PC-3 (cell line): Measurements from ENCODE around the gene APEX1. TPM values are rescaled to one million over a fixed set of nuclear protein-coding genes. Genes with fewer than 3 reads are reported as not detected.
A peak's percentile ranks its signal among the peaks of the same experiment; 100 is the strongest.
"Not testable (repeated sequence)": the region's sequence is repeated elsewhere in the genome, so short reads cannot be mapped to it uniquely, and the experiment has no call there.

Experiments
- ATAC-seq: fragments of 200-7000 bp; cut with Tn5 transposase; 2 replicates; pipeline ENCODE4 v1.9.1; 2020; ENCODE audit warnings: mild to moderate bottlenecking, moderate library complexity
- BruUV-seq: library from RNA; stranded (reverse); fragments of 400-500 nt; replicated peaks from 2 replicates; lab custom pipeline; 2021; lab: Mats Ljungman, UMichigan
- CTCF ChIA-PET: fragments of 300-600 bp; sonication (Branson Sonifier 250); formaldehyde crosslinking; loops from one replicate; lab custom pipeline; 2022; ENCODE audit warnings: antibody characterized with exemption; lab: Charles Lee
- POLR2A ChIA-PET: fragments of 300-600 bp; sonication (Branson Sonifier 250); formaldehyde crosslinking; loops from one replicate; lab custom pipeline; 2022; ENCODE audit warnings: antibody characterized with exemption; ENCODE audit not compliant: unreplicated experiment; lab: Charles Lee
- DNase-seq: peaks from one replicate; pipeline ENCODE4 v3.0.0-alpha.2; 2015
- H2AFZ ChIP-seq: fragments of 300-600 bp; sonication (generic); 2 replicates; pipeline ENCODE4 v1.6.0; 2016; ENCODE audit warnings: antibody characterized with exemption, low read length
- H3F3A ChIP-seq: fragments of 300-600 bp; sonication (generic); one replicate; pipeline ENCODE4 v1.6.0; 2017; ENCODE audit warnings: antibody characterized with exemption, low read length, control low read depth, mild to moderate bottlenecking; ENCODE audit not compliant: unreplicated experiment
- H3K27ac ChIP-seq: fragments of 300-600 bp; sonication (generic); 2 replicates; pipeline ENCODE4 v1.5.1; 2016; ENCODE audit warnings: mild to moderate bottlenecking, low read length
- H3K27me3 ChIP-seq: fragments of 300-600 bp; sonication (generic); 2 replicates; pipeline ENCODE4 v1.6.1; 2016; ENCODE audit warnings: low read length, mixed read lengths
- H3K36me3 ChIP-seq: fragments of 300-600 bp; sonication (generic); 2 replicates; pipeline ENCODE4 v1.6.1; 2016; ENCODE audit warnings: low read depth, mixed run types, low read length, mixed read lengths
- H3K4me1 ChIP-seq: fragments of 300-600 bp; sonication (generic); 2 replicates; pipeline ENCODE4 v1.5.1; 2016; ENCODE audit warnings: low read length; ENCODE audit not compliant: insufficient read depth
- H3K4me2 ChIP-seq: fragments of 300-600 bp; sonication (generic); 2 replicates; pipeline ENCODE4 v1.6.0; 2016; ENCODE audit warnings: low read length
- H3K4me3 ChIP-seq: fragments of 300-600 bp; sonication (generic); 2 replicates; pipeline ENCODE4 v1.5.1; 2016; ENCODE audit warnings: mild to moderate bottlenecking, low read length, mixed read lengths
- H3K79me2 ChIP-seq: fragments of 300-600 bp; sonication (generic); 2 replicates; pipeline ENCODE4 v1.6.1; 2017; ENCODE audit warnings: low read length, mixed read lengths
- H3K9ac ChIP-seq: fragments of 300-600 bp; sonication (generic); 2 replicates; pipeline ENCODE4 v1.6.0; 2016; ENCODE audit warnings: mild to moderate bottlenecking, low read length
- H3K9me2 ChIP-seq: fragments of 300-600 bp; sonication (generic); replicated peaks from 2 replicates; pipeline ENCODE4 v1.6.1; 2016; ENCODE audit warnings: mixed run types, low read length, mixed read lengths
- H3K9me3 ChIP-seq: fragments of 300-600 bp; sonication (generic); 2 replicates; pipeline ENCODE4 v1.6.1; 2016; ENCODE audit warnings: low read length, mixed read lengths
- H4K20me1 ChIP-seq: fragments of 300-600 bp; sonication (generic); 2 replicates; pipeline ENCODE4 v1.6.1; 2016; ENCODE audit warnings: low read length, mixed read lengths
- EZH2 ChIP-seq: fragments of 300-600 bp; sonication (generic); IDR thresholded peaks from one replicate; pipeline ENCODE4 v1.6.1; 2017; ENCODE audit warnings: antibody characterized with exemption, mild to moderate bottlenecking, low read length; ENCODE audit not compliant: unreplicated experiment
- EZH2phosphoT487 ChIP-seq: fragments of 300-600 bp; sonication (generic); IDR thresholded peaks from 2 replicates; pipeline ENCODE4 v1.6.1; 2018; ENCODE audit warnings: mild to moderate bottlenecking, antibody characterized with exemption, low read length, borderline replicate concordance
- intact Hi-C: fragments of 100-400 bp; cut with micrococcal nuclease; formaldehyde crosslinking; loops from 2 replicates; pipeline ENCODE4 v1.9.0; 2023
- total RNA-seq: library from RNA; depleted of rRNA; stranded (reverse); fragments of >200 nt; gene quantifications from 2 replicates; pipeline ENCODE4 v1.2.3, GENCODE V29; 2014
- TF ChIP-seq, protein P1 (sequence below): fragments of 300-600 bp; sonication (generic); conservative IDR thresholded peaks from 2 replicates; pipeline ENCODE4 v1.5.1; 2017; ENCODE audit warnings: antibody characterized with exemption, low read depth, mild to moderate bottlenecking, low read length

The APEX1 gene
- total RNA-seq, 1 experiment from 2014 or later: 147 TPM

DNA sequence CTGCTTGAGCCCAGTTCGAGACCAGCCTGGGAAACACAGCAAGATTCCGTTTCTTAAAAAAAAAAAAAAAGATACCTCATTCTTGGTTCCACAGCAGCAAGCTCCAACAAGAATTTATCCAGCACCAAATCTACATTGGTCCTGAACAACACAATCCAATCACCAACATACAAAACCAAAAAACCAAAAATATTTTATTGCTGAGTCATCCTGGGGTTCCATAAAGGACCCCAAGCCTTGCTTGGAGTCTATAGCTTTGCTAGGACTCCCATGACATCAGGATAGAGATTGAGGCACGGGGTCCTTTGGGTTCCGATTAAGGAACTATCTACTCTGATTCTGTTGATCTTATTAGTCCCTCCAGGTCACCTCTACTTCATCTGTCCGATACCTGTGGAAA is 8.1 kb upstream of the APEX1 start:
- Histone ChIP-seq H4K20me1 (no peaks in the 10 kb centered on the region), H3K27me3 (no peaks in the 10 kb centered on the region), H3K9ac (no peak overlapping the region), H3K79me2 (no peaks in the 10 kb centered on the region), H3K9me3 (no peaks in the 10 kb centered on the region), H3K4me1 (no peaks in the 10 kb centered on the region), H3K4me2 (no peak overlapping the region), H3K36me3 (peaks cover 58% of the 10 kb centered on the region), H3F3A (no peaks in the 10 kb centered on the region), H3K9me2 (no peaks in the 10 kb centered on the region), H3K27ac (no peak overlapping the region), H2AFZ (no peak overlapping the region), H3K4me3 (no peak overlapping the region)
- CTCF ChIA-PET: no interaction called here
- ATAC-seq: no peak
- no peak for DNase-seq
- POLR2A ChIA-PET: no interaction called here
- BruUV-seq: no TSS peak
- no peak for TF ChIP-seq EZH2phosphoT487
- intact Hi-C loops: no loop called here

DNA sequence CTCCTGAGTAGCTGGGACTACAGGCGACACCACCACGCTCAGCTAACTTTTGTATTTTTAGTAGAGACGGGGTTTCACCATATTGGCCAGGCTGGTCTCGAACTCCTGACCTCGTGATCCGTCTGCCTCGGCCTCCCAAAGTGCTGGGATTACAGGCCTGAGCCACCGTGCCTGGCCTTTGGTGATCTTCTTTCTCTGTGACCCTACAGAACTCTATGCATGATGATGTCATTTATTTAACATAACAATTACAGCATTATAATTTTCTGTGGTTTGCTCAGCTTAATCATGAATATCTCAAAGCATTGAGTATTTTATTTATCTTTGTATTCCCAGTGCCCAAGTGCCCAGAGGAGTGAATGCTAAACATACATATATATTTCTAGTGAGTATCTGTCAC is 2.2 kb upstream of the APEX1 start:
- POLR2A ChIA-PET, DNase-seq, H3K9ac ChIP-seq, CTCF ChIA-PET, ATAC-seq, H3K4me2 ChIP-seq, H3K27me3 ChIP-seq, H3K9me2 ChIP-seq, H3K9me3 ChIP-seq, H3F3A ChIP-seq, H2AFZ ChIP-seq, H3K27ac ChIP-seq, H4K20me1 ChIP-seq, intact Hi-C loops, H3K4me3 ChIP-seq: not testable (repeated sequence)
- Histone ChIP-seq H3K36me3 (peaks cover 53% of the 10 kb centered on the region), H3K4me1 (peaks cover 12% of the 10 kb centered on the region), H3K79me2 (peaks cover 50% of the 10 kb centered on the region)
- BruUV-seq: TSS peak; percentile 3

DNA sequence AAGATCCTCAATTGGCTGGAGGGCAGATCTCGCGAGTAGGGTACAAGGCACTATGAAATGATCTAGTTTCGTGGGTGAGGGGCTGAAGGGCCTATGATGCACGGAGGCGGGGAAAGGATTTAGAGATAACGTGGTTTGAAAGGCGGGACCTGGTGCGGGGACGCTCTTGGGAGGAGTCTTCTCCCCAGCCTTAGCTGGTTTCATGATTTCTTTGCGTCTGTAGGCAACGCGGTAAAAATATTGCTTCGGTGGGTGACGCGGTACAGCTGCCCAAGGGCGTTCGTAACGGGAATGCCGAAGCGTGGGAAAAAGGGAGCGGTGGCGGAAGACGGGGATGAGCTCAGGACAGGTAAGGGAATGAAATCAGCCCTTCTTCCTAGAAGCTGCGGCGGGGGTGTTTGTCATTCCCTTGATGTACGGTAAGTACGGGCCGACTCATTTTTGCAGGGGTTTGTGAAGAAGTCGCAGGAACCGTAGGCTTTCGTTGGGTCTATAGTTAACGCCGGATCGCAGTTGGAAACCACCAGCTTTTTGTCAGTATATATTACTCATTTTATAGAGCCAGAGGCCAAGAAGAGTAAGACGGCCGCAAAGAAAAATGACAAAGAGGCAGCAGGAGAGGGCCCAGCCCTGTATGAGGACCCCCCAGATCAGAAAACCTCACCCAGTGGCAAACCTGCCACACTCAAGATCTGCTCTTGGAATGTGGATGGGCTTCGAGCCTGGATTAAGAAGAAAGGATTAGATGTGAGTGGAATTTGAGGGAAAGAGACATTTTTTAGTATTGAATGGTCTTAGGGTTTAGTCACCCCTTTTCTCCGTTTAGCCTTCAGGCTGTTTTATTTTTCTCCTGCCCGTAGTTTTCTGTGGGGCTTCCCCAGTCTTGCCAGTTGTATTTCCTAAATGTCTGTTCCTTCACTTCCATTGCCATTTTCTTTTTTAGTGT is 602 bp downstream of the APEX1 start:
- Histone ChIP-seq H3K36me3 (peaks cover 39% of the 10 kb centered on the region), H3K9me2 (no peaks in the 10 kb centered on the region), H3K4me3 (peak overlapping the region; percentile 82), H4K20me1 (0 out of 2 replicates have a peak, but pooled peaks cover 6% of the 10 kb centered on the region), H3K79me2 (peaks cover 71% of the 10 kb centered on the region), H3K27ac (peak overlapping the region; percentile 93), H3K9ac (peak overlapping the region; percentile 87), H2AFZ (peak overlapping the region; percentile 80), H3F3A (no peaks in the 10 kb centered on the region), H3K4me1 (peaks cover 21% of the 10 kb centered on the region), H3K9me3 (no peaks in the 10 kb centered on the region), H3K4me2 (peak overlapping the region; percentile 96), H3K27me3 (no peaks in the 10 kb centered on the region)
- ATAC-seq (peak; percentile 62), DNase-seq (peak; percentile 78)
- BruUV-seq: TSS peak; percentile 84
- intact Hi-C loops: loop anchor here (1.0 kb wide), 4 partner anchors 42 to 158 kb away; partner anchors contain the start of genes PARP2 and TEP1
- ChIA-PET POLR2A (interaction anchor here (0.6 to 1.9 kb wide), 5 partner anchors 38 to 1070 kb away, joined by 3 to 18 read pairs (median 5); partner anchors contain the start of genes PARP2 and TEP1), CTCF (interaction anchor here (0.5 to 1.6 kb wide), 5 partner anchors 38 to 153 kb away, joined by 3 to 11 read pairs (median 4); partner anchors contain the start of genes PARP2 and TEP1)
- TF ChIP-seq EZH2 (no peak), EZH2phosphoT487 (no peak)
- TF ChIP-seq, protein P1, sequence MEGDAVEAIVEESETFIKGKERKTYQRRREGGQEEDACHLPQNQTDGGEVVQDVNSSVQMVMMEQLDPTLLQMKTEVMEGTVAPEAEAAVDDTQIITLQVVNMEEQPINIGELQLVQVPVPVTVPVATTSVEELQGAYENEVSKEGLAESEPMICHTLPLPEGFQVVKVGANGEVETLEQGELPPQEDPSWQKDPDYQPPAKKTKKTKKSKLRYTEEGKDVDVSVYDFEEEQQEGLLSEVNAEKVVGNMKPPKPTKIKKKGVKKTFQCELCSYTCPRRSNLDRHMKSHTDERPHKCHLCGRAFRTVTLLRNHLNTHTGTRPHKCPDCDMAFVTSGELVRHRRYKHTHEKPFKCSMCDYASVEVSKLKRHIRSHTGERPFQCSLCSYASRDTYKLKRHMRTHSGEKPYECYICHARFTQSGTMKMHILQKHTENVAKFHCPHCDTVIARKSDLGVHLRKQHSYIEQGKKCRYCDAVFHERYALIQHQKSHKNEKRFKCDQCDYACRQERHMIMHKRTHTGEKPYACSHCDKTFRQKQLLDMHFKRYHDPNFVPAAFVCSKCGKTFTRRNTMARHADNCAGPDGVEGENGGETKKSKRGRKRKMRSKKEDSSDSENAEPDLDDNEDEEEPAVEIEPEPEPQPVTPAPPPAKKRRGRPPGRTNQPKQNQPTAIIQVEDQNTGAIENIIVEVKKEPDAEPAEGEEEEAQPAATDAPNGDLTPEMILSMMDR: no peak
